Posterior vena cava (tissue), 2 donors: ENCODE measurements around the gene HFM1. TPM values are rescaled to one million over a fixed set of nuclear protein-coding genes. Genes with fewer than 3 reads are reported as not detected.
"Not testable (repeated sequence)": the region's sequence is repeated elsewhere in the genome, so short reads cannot be mapped to it uniquely, and the experiment has no call there.

Experiments used
- DNase-seq: peaks from one replicate; pipeline ENCODE4 v3.0.0-alpha.2; 2020; ENCODE audit warnings: low spot score
- intact Hi-C, 2 donors: fragments of 100-400 bp; cut with DNase I; formaldehyde crosslinking; loops; one replicate each; pipeline versions ENCODE4 v1.14.1 to v1.14.2; 2022 to 2023
- total RNA-seq, 2 donors: library from RNA; stranded (reverse); fragmentation: NEBNext Ultra II Directional; extraction: Animal tissue kit (Norgen Biotek cat#: 25700); gene quantifications; one replicate each; pipeline ENCODE4 v1.2.1, GENCODE V29; 2021
- donor health status: DM: yes; HTN: yes; CAD: no.
- donor health status: DM: yes; HTN: yes; CAD: no.

Gene HFM1
- total RNA-seq, 2 donors from 2014 or later = 2.1 TPM

DNA sequence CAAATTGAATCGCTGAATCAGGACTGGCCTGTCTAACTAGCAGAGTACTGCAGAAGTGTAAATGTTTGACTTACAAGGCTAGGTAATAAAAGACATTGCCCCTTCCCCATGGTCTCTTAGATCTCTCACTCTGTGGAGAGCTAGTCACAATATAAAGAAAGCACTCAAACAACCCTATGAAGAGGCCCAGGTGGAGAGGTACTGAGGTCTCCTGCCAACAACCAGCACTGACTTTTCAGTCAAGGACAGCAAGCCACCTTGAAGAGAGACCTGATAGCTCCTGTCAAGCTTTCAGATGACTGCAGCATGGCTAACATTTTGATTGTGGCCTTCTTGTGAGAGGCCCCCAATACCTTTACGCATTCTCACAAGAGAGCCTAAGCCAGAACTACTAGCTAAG is 18.5 kb downstream of the HFM1 start:
- intact Hi-C loops = no loop called here
- no peak for DNase-seq

DNA sequence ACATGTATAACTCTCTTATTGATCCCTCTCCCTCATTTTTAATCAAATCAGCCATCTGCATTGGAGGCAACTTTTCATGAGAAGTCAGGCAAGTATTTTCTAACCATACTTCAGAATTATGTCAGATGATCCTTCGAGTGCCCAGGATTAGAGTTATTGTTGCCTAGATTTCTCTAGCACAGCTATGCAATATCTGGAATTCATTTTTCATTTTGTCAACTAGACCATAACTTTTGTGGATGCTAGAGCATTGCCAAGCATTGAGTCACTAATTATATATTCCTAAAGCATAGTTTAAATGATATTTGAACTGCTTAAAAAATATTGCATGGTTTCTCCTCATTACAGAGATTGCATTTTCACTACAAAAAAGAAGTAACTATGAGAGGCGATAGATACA is 21.2 kb downstream of the HFM1 start:
- intact Hi-C loops = no loop called here
- no peak for DNase-seq

DNA sequence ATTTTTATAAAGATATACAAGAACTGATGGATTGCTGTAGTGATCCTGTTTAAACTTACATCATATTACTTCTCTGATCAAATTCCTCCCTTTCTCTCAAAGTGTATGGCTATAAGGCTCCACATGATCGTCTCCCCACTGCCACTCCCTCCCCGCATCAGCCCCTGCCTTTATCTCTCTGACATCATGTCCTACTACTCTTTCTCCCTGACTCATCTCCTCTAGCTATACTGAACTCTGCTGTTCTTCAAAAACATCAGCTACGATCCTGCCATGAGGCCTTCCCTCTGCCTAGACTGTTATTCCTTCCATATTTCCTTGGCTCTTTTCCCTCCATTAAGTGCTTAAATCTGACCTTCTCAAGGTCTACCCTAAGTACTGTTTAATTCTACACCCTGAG is 22.8 kb downstream of the HFM1 start:
- DNase-seq = no peak
- intact Hi-C loops = no loop called here

DNA sequence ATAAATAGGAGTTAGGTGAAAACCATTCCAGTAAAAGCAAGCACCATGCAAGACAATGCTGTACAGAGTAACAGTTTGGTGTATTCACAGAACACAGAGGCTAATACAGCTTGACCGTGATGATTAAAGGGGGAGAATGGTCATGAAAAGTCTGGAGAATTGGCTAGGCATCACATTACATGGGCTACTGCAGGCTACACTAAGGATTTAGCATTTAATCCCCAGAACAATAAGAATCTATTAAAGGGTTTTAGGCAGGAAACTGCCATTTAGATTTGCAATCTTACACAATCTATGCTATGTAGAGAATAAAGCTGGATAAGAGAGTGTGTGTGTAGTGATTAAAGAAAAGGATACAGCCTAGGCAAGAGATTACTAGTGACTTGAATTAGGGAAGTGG is 30.6 kb downstream of the HFM1 start:
- DNase-seq = no peak
- intact Hi-C loops = no loop called here

DNA sequence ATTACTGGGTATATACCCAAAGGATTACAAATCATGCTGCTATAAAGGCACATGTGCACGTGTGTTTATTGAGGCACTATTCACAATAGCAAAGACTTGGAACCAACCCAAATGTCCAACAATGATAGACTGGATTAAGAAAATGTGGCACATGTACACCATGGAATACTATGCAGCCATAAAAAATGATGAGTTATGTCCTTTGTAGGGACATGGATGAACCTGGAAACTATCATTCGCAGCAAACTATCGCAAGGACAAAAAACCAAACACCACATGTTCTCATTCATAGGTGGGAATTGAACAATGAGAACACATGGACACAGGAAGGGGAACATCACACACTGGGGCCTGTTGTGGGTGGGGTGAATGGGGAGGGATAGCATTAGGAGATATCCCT is 32.4 kb downstream of the HFM1 start:
- DNase-seq, intact Hi-C loops: not testable (repeated sequence)

DNA sequence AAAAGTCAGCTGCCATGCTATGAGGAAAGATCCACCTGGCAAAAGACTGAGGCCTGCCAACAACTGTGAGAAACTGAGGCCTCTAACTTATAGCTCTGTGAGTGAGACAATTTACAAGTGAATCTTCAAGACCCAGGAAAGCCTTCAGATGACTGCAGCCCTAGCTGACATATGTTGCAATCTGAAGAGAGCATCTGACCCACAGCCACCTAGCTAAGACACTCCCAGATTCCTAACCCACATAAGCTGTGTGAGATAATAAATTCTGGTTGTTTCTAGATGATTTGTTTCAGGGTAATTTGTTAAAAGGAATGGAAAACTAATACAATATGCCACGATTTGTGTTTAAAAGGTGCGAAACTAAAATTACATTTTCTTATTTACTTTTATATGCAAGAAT is 55.1 kb downstream of the HFM1 start:
- intact Hi-C loops = no loop called here

DNA sequence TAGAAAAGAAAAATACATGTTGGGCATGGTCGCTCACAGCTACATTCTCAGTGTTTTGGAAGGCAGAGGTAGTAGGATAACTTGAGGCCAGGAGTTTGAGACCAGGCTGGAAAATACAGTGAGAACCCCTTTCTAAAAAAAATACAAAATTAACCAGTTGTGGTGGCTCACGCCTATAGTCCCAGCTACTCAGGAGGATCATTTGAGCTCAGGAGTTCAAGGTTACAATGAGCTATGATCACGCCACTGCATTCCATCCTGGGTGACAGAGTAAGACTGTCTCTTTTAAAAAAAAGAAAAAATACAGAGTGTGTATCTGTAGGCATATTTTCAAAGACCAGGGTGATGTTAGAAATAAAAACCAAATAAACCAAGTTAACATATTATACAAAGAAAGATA is 57.8 kb downstream of the HFM1 start:
- intact Hi-C loops = no loop called here
- no peak for DNase-seq

More for the DNA sequence above, 55.1 kb downstream of the HFM1 start:
- DNase-seq = no peak

DNA sequence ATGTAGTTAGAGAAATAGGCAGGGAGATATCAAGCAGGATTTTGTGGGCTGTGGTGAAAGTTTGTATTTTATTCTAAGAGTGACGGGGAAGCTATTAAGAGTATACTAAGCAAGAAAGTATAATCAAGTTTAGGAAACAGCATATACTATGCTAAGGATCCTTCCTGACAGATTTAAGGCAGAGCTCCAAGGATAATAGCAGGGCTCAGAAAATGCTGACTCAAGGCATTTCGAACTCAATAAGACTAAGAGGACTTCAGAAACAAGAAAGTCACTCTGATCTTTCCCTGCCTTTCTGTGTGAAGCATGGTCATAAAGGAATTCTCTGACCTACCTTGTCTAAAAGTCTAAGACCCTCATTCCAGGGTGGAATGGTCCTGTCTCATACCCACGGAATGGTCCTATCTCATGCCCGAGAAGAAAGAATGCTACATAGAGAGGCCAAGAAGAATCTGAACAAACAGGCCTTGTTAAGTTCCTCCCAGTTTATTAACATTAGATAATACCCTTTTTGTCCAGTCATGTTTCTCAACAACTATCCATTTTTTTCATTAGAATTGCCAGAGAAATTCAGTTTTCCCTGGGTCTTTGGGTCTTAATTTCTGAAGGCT is 59.1 kb downstream of the HFM1 start:
- no peak for DNase-seq
- intact Hi-C loops = no loop called here

DNA sequence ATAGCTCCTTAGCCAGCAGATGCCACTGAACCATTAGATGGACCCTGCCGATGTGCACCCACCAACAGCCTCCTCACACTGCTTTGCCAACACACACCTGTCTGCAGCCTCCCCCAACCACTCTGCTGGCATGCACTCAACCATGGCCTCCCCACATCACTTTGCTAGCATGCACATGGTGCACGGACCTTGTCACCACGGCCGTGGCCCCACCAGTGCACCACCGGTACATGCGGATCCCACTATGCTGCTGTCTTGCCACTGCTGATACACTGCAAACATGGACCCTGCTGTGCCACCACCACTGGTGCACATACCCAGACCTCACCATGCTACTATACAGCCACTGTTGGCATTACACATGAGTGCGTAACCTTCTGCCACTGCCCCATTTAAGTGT is 66.1 kb downstream of the HFM1 start:
- intact Hi-C loops = no loop called here
- no peak for DNase-seq

DNA sequence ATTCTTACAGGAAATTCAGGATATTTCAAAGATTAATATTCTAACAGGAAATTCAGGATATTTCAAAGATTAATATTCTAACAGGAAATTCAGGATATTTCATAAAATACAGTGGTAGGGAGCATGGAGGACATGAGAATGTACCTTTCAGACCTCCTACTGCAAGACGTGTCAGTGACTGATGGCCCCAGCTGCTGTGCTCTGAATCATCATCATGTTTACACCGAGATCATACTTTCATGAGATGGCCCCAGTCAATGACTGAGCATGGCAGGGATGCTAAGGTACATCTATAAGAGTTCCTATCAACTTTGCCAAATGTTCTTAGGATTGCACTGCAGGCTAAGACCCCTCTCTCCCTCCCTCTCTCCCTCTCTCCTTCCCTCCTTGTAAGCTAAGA is 69.0 kb downstream of the HFM1 start:
- intact Hi-C loops = no loop called here
- no peak for DNase-seq

DNA sequence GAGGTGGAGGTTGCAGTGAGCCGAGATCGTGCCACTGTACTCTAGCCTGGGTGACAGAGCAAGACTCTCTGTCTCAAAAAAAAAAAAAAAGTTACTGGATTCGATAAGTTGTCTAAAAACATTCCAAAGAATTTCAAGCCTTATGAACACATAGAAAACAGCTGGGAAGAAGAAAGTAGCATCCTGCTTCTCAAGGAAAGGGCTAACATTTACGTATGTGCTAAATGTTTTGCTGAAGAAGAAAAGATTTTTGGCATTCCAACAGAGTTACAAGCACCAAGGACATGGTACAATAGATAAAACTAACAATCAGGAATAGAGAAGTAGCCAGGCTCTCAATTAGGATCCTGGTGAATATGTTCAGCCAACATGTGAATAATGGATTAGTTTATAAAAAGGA is 69.8 kb downstream of the HFM1 start:
- DNase-seq = no peak
- intact Hi-C loops = no loop called here

DNA sequence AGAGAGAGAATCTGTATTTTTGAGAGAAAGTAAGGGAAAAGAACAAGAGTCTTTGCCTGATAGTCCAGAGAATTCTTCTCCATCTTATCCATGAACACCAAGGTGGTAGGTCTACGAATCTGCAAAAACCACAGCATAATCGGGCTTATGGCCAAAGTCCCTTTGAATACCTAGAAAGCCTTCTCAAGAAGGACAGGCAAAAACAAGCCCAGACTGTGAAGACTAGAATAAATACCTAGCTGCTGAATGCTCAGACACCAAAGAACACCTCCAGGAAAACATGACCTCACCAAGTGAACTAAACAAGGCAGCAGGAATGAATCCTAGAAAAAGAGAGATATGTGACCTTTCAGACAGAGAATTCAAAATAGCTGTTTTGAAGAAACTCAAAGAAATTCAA is 79.2 kb downstream of the HFM1 start:
- DNase-seq = no peak
- intact Hi-C loops = no loop called here

DNA sequence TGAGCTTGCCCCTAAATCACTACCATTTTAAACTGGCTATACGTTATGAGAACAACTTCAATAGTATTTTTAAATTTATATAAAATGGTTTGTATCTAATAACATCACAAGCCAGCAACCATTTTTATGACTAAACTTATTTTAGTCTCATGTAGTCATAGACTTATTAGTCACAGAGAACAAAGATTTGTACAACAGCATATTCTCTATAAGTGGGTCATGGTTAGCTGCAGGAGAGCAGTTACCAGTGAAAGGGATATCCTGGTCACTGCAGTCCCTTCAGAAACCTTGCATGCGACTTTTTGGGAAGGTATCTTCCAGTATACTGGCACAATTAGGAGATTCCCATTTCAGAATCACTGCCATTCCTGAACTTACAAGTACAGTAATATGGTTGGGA is 90.0 kb downstream of the HFM1 start:
- no peak for DNase-seq
- intact Hi-C loops = no loop called here

DNA sequence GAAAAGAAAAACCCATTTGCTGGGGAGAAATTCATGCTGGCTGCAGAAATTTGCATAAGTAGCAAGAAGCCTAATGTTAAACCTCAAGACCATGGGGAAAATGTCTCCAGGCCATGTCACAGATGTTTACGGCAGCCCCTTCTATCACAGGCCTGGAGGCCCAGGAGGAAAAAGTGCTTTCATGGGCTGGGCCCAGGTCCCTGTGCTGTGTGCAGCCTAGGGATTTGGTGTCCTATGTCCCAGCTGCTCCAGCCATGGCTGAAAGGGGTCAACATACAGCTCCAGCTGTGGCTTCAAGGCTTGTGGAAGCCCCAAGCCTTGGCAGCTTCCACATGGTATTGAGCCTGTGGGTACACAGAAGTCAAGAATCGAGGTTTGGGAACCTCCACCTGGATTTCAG is 93.0 kb downstream of the HFM1 start:
- DNase-seq = no peak

DNA sequence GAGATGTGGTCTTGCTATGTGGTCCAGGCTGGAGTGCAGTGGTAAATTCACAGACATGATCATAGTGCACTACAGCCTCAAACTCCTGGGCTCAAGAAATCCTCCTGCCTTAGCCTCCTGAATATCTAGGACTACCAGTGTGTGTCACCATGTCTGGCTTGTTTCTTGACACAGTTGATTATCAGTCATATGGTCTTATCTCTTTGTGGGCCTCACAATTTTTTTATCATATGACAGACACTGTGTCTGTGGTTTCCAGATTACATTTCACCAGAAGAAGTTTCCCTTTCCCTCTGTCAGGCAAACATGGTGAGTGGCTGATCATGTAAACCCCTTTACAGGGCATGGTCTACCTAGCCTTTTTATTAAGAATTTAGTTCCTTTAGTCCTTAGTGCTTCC is 96.1 kb downstream of the HFM1 start:
- intact Hi-C loops = no loop called here
- DNase-seq = no peak

More for the DNA sequence above, 93.0 kb downstream of the HFM1 start:
- intact Hi-C loops = no loop called here

DNA sequence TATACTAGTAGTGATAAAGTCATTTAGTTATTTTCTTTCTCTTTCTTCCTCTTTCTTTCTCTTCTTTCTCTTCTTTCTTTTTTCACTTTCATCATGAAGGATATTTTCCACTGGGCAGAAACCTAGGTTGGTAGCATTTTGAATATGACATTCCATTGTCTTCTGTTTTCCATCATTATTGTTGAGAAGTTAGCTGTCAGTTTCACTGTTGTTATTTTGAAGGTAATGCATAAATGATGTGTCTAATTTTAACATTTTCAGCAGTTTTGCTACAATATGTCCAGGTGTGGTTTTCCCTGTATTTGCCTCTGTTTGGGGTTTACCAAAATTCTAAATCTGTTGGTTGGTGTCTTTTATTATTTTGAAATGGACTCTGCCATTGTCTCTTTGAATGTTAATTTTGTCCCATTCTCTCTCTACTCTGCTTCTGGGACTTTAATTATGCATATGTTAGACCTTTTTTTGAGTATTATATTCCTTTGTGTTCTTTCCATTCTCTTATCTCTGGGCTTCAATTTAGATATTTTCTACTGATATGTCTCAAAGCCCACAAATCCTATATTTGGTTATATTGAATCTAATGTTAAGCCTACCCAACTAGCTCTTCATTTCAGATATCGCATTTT is 96.7 kb downstream of the HFM1 start:
- no peak for DNase-seq

DNA sequence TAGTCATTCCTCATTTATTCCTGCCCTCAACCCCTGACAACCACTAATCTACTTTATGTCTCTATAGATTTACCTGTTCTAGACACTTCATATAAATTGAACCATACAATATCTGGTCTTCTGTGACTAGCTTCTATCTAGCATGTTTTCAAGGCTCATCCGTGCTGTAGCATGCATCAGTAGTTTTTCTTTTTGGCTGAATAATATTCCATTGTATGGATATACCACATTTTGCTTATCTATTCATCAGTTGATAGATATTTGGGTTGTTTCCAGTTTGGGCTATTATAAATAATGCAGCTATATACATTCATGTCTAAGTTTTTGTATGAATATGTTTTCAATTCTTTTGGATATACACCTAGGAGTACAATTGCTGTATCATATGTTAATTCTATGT is 101.5 kb downstream of the HFM1 start:
- no peak for DNase-seq
- intact Hi-C loops = no loop called here

More for the DNA sequence above, 96.7 kb downstream of the HFM1 start:
- intact Hi-C loops = no loop called here

DNA sequence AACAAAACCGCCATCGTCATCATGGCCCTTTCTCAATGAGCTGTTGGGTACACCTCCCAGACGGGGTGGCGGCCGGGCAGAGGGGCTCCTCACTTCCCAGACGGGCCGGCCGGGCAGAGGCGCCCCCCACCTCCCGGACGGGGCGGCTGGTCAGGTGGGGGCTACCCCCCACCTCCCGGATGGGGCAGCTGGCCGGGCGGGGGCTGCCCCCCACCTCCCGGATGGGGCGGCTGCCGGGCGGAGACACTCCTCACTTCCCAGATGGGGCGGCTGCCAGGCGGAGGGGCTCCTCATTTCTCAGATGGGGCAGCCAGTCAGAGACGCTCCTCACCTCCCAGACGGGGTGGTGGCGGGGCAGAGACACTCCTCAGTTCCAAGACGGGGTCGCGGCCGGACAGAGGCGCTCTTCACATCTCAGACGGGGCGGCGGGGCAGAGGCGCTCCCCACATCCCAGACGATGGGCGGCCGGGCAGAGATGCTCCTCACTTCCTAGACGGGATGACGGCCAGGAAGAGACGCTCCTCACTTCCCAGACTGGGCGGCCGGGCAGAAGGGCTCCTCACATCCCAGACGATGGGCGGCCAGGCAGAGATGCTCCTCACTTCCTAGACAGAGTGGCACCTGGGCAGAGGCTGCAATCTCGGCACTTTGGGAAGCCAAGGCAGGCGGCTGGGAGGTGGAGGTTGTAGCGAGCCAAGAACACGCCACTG is 115.6 kb downstream of the HFM1 start:
- intact Hi-C loops = loop anchor here in 1 of 2 donors (10.0 kb wide), 1 partner anchor 116 kb away; the partner anchor contains the start of gene HFM1
- DNase-seq = not testable (repeated sequence)

DNA sequence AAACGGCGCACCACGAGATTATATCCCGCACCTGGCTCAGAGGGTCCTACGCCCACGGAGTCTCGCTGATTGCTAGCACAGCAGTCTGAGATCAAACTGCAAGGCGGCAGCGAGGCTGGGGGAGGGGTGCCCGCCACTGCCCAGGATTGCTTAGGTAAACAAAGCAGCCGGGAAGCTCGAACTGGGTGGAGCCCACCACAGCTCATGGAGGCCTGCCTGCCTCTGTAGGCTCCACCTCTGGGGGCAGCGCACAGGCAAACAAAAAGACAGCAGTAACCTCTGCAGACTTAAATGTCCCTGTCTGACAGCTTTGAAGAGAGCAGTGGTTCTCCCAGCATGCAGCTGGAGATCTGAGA is 117.7 kb downstream of the HFM1 start:
- intact Hi-C loops = loop anchor here in 1 of 2 donors (10.0 kb wide), 1 partner anchor 118 kb away; the partner anchor contains the start of gene HFM1
- not testable (repeated sequence) for DNase-seq

DNA sequence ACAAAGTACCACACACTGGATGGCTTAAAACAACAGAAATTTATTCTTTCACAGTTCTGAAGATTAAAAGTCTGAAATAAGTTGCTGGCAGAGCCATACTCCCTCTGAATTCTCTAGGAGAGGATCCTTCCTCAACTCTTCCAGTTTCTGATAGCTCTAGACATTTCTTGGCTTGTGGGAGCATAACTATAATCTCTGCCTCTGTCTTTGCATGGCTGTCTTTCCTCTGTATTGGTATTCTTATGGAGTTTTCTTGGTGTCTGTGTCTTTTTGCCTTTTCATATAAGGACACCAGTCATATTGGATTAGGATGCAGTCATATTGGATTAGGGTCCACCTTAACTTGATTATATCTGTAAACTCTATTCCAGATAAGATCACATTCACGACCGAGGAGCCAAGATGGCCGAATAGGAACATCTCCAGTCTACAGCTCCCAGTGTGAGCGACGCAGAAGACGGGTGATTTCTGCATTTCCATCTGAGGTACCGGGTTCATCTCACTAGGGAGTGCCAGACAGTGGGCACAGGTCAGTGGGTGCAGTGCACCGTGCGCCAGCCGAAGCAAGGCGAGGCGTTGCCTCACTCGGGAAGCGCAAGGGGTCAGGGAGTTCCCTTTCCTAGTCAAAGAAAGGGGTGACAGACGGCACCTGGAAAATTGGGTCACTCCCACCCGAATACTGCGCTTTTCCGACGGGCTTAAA is 118.2 kb downstream of the HFM1 start:
- intact Hi-C loops = loop anchor here in 1 of 2 donors (10.0 kb wide), 1 partner anchor 118 kb away; the partner anchor contains the start of gene HFM1
- DNase-seq = not testable (repeated sequence)
